HepG2 (cell line): Measurements from ENCODE around the gene CRLF1.

Source experiments
- ARNT ChIP-seq: fragments of 450-650 bp; IDR thresholded peaks from 2 replicates; pipeline ENCODE4 v1.6.1; 2017
- CEBPB ChIP-seq: IDR thresholded peaks from 2 replicates; pipeline ENCODE4 v1.6.1; 2011; ENCODE audit warnings: low read depth, low read length, improper control_type of control experiment, borderline replicate concordance
- IKZF4 ChIP-seq: sonication (generic); formaldehyde crosslinking; IDR thresholded peaks from 2 replicates; pipeline ENCODE4 v1.5.1; 2020; ENCODE audit warnings: borderline replicate concordance, mild to moderate bottlenecking, low read depth, missing genetic modification reagents; ENCODE audit errors: not compliant biosample characterization
- JDP2 ChIP-seq: sonication (generic); formaldehyde crosslinking; IDR thresholded peaks from 2 replicates; pipeline ENCODE4 v1.8.1; 2022; ENCODE audit warnings: missing genetic modification reagents, borderline replicate concordance
- KDM5A ChIP-seq: fragments of 200-600 bp; sonication (generic); IDR thresholded peaks from 2 replicates; pipeline ENCODE4 v1.7.0; 2018; ENCODE audit warnings: antibody characterized with exemption, mild to moderate bottlenecking, low read length, borderline replicate concordance
- MYC ChIP-seq: sonication (generic); formaldehyde crosslinking; IDR thresholded peaks from 2 replicates; pipeline ENCODE4 v1.9.0; 2021; ENCODE audit warnings: missing genetic modification reagents, borderline replicate concordance
- ZKSCAN5 ChIP-seq: sonication (generic); formaldehyde crosslinking; IDR thresholded peaks from 2 replicates; pipeline ENCODE4 v1.5.1; 2020; ENCODE audit warnings: mild to moderate bottlenecking, missing genetic modification reagents
- ZNF547 ChIP-seq: sonication (generic); formaldehyde crosslinking; IDR thresholded peaks from 2 replicates; pipeline ENCODE4 v1.5.1; 2020; ENCODE audit warnings: mild to moderate bottlenecking, missing genetic modification reagents
- TF ChIP-seq, protein P1 (sequence below): sonication (generic); formaldehyde crosslinking; IDR thresholded peaks from 2 replicates; pipeline ENCODE4 v1.5.0; 2020; ENCODE audit warnings: missing genetic modification reagents, mild to moderate bottlenecking, borderline replicate concordance

DNA sequence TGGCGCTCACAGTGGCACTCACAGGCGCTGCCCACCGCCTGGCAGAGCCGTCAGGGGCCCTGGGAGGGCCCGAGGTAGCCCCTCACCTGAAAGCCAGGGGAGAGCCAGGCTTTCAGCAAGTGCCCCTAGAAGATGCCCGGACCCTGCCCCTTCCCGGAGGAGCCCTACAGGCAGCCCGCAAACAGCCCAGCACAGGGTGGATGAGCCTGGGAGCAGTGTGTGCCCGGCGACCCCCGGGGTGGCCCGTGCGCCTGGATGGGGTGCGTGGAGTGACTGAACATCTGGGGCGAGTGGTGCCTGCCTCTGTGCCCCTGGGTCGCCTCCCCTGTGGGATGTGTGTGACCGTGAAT, 1.4 kb downstream of the CRLF1 start:
- TF ChIP-seq IKZF4 = no peak
- no peak for TF ChIP-seq JDP2 (CRISPR knock-in tag)
- no peak for TF ChIP-seq CEBPB
- TF ChIP-seq ZKSCAN5 (CRISPR knock-in tag) = no peak
- no peak for TF ChIP-seq ZNF547 (CRISPR knock-in tag)
- TF ChIP-seq ARNT = no peak
- TF ChIP-seq KDM5A = no peak
- TF ChIP-seq MYC = no peak
- TF ChIP-seq, protein P1, sequence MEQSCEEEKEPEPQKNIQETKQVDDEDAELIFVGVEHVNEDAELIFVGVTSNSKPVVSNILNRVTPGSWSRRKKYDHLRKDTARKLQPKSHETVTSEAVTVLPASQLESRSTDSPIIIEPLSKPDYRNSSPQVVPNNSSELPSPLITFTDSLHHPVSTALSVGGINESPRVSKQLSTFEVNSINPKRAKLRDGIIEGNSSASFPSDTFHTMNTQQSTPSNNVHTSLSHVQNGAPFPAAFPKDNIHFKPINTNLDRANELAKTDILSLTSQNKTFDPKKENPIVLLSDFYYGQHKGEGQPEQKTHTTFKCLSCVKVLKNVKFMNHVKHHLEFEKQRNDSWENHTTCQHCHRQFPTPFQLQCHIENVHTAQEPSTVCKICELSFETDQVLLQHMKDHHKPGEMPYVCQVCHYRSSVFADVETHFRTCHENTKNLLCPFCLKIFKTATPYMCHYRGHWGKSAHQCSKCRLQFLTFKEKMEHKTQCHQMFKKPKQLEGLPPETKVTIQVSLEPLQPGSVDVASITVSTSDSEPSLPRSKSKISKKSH (CRISPR knock-in tag) = no peak
